H1 (cell line): ENCODE measurements around the gene INPP5A.

Experiments used
- EGR1 ChIP-seq: IDR thresholded peaks from 2 replicates; pipeline ENCODE4 v1.6.1; 2011; ENCODE audit warnings: low read depth, low read length, borderline replicate concordance
- EP300 ChIP-seq, 2 experiments: IDR thresholded peaks; 1 replicate in 1 of 2; 2 replicates in 1 of 2; pipeline ENCODE4 v1.6.1; 2011 to 2012; ENCODE audit warnings: low read depth in 2 of 2, low read length in 2 of 2, mild to moderate bottlenecking in 2 of 2, borderline replicate concordance in 1 of 2, inconsistent platforms in 1 of 2, moderate library complexity in 1 of 2
- SP2 ChIP-seq: IDR thresholded peaks from 2 replicates; pipeline ENCODE4 v1.6.1; 2012; ENCODE audit warnings: mild to moderate bottlenecking, low read length, inconsistent platforms
- TF ChIP-seq, protein P1 (sequence below), 3 experiments: IDR thresholded peaks; 1 replicate in 2 of 3; 2 replicates in 1 of 3; pipeline versions ENCODE4 v1.5.1 to v1.6.1; 2011; ENCODE audit warnings: low read length in 3 of 3, mild to moderate bottlenecking in 3 of 3, inconsistent platforms in 2 of 3, low read depth in 1 of 3, moderate library complexity in 1 of 3; ENCODE audit not compliant: insufficient read depth in 1 of 3; ENCODE audit errors: control extremely low read depth in 1 of 3

DNA sequence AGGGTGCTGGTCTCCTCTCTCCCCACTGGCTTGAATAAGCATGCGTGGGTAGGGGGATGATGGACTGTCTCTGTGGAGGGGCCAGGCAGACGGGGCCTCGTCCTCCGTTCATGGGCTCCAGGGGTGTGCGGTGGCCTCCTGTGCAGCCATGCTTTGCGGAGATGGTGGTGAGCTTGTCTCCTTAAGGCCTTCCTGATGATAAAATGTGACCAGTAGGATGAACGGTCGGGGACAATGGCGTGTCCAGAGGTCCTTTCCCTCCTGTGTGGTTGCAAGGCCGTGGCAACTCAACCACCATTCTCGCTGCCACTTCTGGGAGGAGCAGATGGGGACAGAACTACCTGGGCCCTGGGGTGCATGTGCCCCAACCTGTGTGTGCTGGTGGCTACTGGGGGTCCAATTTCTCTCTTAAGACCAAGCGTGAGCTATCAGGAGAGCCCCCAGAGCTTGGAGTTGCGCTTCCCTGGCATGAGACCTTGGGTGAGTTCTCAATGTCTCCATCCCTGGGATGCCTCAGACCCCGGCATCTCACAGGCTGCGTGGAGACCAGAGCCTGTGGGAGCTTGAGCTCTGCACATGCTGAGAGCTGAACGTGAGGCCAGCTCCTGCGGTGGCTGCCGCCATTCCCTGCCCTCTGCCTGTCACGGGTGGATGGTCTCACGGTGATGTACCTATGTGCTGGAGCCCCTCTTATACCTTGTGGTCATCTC lies 112.2 kb downstream of the INPP5A start:
- TF ChIP-seq SP2: no peak
- no peak for TF ChIP-seq EGR1
- TF ChIP-seq, protein P1, sequence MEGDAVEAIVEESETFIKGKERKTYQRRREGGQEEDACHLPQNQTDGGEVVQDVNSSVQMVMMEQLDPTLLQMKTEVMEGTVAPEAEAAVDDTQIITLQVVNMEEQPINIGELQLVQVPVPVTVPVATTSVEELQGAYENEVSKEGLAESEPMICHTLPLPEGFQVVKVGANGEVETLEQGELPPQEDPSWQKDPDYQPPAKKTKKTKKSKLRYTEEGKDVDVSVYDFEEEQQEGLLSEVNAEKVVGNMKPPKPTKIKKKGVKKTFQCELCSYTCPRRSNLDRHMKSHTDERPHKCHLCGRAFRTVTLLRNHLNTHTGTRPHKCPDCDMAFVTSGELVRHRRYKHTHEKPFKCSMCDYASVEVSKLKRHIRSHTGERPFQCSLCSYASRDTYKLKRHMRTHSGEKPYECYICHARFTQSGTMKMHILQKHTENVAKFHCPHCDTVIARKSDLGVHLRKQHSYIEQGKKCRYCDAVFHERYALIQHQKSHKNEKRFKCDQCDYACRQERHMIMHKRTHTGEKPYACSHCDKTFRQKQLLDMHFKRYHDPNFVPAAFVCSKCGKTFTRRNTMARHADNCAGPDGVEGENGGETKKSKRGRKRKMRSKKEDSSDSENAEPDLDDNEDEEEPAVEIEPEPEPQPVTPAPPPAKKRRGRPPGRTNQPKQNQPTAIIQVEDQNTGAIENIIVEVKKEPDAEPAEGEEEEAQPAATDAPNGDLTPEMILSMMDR (IDR thresholded peaks at IDR 0.05; ENCODE audit: control extremely low read depth in 1 of 3, insufficient read depth in 1 of 3, low read depth in 1 of 3, low read length in 3 of 3): no peak
- TF ChIP-seq EP300 (IDR thresholded peaks at IDR 0.05; ENCODE audit: borderline replicate concordance in 1 of 2, low read depth in 2 of 2, low read length in 2 of 2): no peak
